ENCODE results near the gene AKNA.

Gene AKNA

GRCh38 chr9:114355821-114356220 lies 32.0 kb downstream of the AKNA start:
- DNase-seq, result no peak

GRCh38 chr9:114351932-114352331 lies 35.9 kb downstream of the AKNA start:
- DNase-seq, result no peak

- DNase-seq, result no peak
Observed at GRCh38 chr9:114350636-114351401, 37.0 kb downstream of the AKNA start.

- no peak for DNase-seq
Observed at GRCh38 chr9:114349713-114350480, 37.9 kb downstream of the AKNA start.

GRCh38 chr9:114348906-114349482 lies 38.8 kb downstream of the AKNA start:
- DNase-seq, result peak; percentile 82

- DNase-seq, result no peak
Observed at GRCh38 chr9:114348261-114348905, 39.4 kb downstream of the AKNA start.

GRCh38 chr9:114347675-114348074 lies 40.1 kb downstream of the AKNA start:
- no peak for DNase-seq

- no peak for DNase-seq
Observed at GRCh38 chr9:114346146-114346545, 41.6 kb downstream of the AKNA start.

- no peak for DNase-seq
Observed at GRCh38 chr9:114345493-114346065, 42.2 kb downstream of the AKNA start.

- no peak for DNase-seq
Observed at GRCh38 chr9:114344692-114345091, 43.1 kb downstream of the AKNA start.

- no peak for DNase-seq
Observed at GRCh38 chr9:114344188-114344566, 43.6 kb downstream of the AKNA start.

GRCh38 chr9:114343471-114344187 lies 44.2 kb downstream of the AKNA start:
- DNase-seq, result no peak

- no peak for DNase-seq
Observed at GRCh38 chr9:114342755-114343440, 44.9 kb downstream of the AKNA start.

- DNase-seq, result no peak
Observed at GRCh38 chr9:114341991-114342390, 45.8 kb downstream of the AKNA start.

GRCh38 chr9:114341152-114341830 lies 46.5 kb downstream of the AKNA start:
- no peak for DNase-seq

- DNase-seq, result no peak
Observed at GRCh38 chr9:114339130-114339908, 48.5 kb downstream of the AKNA start.

GRCh38 chr9:114338187-114338586 lies 49.6 kb downstream of the AKNA start:
- no peak for DNase-seq

GRCh38 chr9:114336699-114337395 lies 50.9 kb downstream of the AKNA start:
- DNase-seq, result no peak

- no peak for DNase-seq
Observed at GRCh38 chr9:114336157-114336556, 51.6 kb downstream of the AKNA start.

GRCh38 chr9:114335745-114336144 lies 52.0 kb downstream of the AKNA start:
- no peak for DNase-seq
